Epidermal melanocyte (primary cell): ENCODE measurements around the gene DEPDC1B.
"Not testable (repeated sequence)": the region's sequence is repeated elsewhere in the genome, so short reads cannot be mapped to it uniquely, and the experiment has no call there.

Experiments used
- DNase-seq: peaks from one replicate; pipeline ENCODE4 v3.0.0; 2011; ENCODE audit warnings: low spot score; ENCODE audit not compliant: insufficient read length

The DEPDC1B gene

GRCh38 chr5:60699609-60700415 lies at the start of gene DEPDC1B:
Gene DEPDC1B (minus strand): TSS chr5:60700166. CDS start chr5:60700093, 73 bp downstream.
- DNase-seq: peak; percentile 60

- no peak for DNase-seq
Measured at GRCh38 chr5:60744682-60745081, 44.7 kb upstream of the DEPDC1B start.

DNA sequence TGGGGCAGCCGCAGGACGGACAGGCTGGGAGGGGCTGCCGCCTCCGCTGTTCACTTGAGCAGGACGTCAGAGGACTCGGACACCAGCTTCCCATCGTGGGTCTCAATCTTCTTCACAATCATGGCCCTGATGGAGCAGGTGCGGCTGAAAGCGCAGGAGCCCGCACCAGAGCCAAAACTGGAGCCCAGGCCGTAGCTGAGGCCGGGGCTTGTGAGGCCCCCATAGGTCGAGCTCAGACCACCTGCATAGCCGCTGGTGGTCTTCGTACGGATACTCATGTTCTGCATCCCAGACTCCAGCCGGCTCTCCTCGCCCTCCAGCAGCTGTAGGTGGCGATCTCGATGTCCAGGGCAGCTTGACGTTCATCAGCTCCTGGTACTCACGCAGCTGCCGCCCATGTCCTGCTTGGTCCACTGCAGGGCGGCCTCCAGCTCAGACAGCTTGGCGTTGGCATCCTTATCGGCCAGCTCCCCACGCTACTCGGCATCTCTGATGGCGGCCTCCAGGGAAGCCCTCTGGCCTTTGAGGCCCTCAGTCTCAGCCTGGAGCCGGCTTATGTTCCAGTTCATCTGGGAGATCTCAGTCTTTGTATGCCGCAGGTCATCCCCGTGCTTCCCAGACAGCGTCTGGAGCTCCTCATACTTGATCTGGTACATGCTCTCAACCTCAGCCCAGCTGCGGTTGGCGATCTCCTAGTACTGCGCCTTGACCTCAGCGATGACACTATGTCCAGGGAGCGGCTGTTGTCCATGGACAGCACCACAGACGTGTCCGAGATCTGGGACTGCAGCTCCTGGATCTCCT lies 43.7 kb upstream of the DEPDC1B start:
- no peak for DNase-seq

DNA sequence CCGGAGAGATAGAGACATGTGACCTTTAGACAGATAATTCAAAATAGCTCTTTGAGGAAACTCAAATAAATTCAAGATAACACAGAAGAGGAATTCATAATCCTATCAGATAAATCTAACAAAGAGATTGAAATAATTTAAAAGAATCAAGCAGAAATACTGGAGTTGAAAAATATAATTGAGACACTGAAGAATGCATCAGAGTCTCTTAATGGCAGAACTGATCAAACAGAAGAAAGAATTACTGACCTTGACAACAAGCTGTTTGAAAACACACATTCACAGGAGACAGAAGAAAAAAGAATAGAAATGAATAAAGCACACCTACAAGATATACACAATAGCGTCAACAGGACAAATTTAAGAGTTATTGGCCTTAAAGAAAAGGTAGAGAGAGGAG lies 40.4 kb upstream of the DEPDC1B start:
- no peak for DNase-seq

- DNase-seq: no peak
Measured at GRCh38 chr5:60738933-60739332, 39.0 kb upstream of the DEPDC1B start.

GRCh38 chr5:60738461-60738860 lies 38.5 kb upstream of the DEPDC1B start:
- no peak for DNase-seq

GRCh38 chr5:60730858-60731257 lies 30.9 kb upstream of the DEPDC1B start:
- not testable (repeated sequence) for DNase-seq

GRCh38 chr5:60727033-60727679 lies 27.2 kb upstream of the DEPDC1B start:
- no peak for DNase-seq

- no peak for DNase-seq
Measured at GRCh38 chr5:60724126-60724525, 24.2 kb upstream of the DEPDC1B start.

DNA sequence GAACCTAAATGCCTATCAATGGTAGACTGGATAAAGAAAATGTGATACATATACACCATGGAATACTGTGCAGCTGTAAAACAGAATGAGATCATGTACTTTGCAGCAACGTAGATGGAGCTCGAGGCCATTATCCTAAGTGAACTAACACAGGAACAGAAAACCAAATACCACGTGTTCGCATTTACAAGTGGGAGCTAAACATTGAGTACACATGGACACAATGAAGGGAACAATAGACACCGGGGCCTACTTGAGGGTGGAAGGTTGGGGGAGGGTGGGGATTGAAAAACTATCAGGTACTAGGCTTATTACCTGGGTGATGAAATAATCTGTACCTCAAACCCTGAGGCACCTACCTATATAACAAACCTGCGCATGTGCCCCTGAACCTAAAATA lies 22.4 kb upstream of the DEPDC1B start:
- no peak for DNase-seq

- no peak for DNase-seq
Measured at GRCh38 chr5:60719329-60719728, 19.4 kb upstream of the DEPDC1B start.

DNA sequence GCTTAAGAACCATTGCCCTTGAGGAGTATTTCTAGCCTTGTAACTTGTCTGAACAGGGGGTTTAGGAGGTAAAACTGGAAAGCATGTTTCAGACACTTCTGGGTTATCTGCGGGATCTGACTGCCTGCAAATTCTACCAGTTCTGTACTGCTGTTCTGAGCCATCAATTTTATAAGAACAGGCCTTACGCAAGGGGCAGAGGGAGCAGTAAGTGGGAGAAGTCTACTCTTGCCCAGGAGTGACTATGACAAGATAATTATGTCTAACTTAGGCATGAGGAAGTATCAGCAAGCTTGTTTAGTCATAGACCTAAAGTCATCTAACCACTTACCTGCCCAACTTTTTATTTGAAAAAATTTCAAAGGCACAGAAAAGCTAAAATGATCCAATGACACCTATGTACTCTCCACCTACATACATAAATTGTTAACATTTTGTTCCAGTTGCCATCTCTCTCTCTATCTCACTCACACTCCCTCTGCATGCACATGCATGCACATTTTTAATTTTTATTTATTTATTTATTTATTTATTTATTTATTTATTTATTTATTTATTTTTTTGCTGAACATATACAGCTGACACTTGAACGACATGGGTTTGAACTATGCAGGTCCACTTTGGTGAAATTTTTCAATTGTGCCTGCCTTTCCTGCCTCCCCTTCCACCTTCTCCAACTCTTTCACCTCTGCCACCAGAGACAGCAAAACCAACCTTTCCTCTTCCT lies 18.4 kb upstream of the DEPDC1B start:
- no peak for DNase-seq

- DNase-seq: not testable (repeated sequence)
Measured at GRCh38 chr5:60715201-60715928, 15.4 kb upstream of the DEPDC1B start.

- DNase-seq: no peak
Measured at GRCh38 chr5:60712950-60713349, 13.0 kb upstream of the DEPDC1B start.

DNA sequence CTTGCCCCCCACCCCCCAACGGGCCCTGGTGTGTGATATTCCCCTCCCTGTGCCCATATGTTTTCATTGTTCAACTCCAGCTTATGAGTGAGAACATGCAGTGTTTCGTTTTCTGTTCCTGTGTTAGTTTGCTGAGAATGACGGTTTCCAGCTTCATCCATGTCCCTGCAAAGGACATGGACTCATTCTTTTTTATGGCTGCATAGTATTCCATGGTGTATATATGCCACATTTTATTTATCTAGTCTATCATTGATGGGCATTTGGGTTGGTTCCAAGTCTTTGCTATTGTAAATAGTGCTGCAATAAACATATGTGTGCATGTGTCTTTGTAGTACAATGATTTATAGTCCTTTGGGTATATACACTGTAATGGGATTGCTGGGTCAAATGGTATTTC lies 11.9 kb upstream of the DEPDC1B start:
- DNase-seq: not testable (repeated sequence)

- no peak for DNase-seq
Measured at GRCh38 chr5:60710362-60710761, 10.4 kb upstream of the DEPDC1B start.

- no peak for DNase-seq
Measured at GRCh38 chr5:60705144-60705543, 5.2 kb upstream of the DEPDC1B start.

DNA sequence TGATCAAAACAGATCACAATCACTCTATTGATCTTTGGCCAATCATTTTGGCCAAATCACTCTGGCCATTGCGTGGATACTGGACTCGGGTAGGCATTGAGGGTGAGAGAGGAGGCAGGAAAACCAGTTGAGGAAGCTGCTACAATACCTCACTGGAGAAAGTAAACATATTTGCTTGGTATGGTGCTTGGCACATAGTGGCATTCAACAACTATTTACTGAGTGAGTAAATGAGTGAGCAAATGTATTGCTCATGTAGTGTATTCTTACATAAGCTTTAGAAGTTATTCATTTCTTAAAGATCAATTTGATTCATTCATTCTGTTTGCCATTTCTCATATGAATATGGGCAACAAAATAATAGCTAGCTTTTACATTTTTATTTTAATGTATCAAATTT lies 4.0 kb upstream of the DEPDC1B start:
- DNase-seq: no peak

DNA sequence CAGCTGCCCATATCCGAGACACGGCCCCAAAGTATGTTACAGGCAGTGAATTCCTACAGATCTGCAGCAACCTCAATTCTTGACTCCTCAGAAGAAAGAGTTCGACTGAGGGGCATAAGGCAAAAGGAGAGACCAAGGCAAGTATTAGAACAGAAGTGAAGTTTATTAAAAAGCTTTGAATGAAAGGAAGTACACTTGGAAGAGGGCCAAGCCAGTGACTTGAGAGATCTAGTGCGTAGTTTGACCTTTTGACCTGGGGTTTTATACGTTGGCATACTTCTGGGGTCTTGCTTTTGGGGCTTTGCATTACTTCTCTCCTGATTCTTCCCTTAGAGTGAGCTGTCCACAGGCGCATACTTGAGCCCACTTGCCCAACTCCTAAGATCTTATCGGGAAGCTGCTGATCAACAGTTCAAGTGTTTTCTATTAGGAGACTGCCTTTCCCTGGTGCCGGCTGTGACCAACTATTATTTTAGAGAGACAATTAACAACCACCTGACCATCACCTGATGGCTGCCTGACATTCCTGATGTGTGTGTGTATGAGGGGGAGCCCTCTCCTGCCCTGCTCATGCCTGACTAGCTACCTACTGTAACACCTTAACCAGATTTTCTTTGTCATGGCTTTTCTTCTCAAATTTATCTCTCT lies 1.5 kb upstream of the DEPDC1B start:
- no peak for DNase-seq

DNA sequence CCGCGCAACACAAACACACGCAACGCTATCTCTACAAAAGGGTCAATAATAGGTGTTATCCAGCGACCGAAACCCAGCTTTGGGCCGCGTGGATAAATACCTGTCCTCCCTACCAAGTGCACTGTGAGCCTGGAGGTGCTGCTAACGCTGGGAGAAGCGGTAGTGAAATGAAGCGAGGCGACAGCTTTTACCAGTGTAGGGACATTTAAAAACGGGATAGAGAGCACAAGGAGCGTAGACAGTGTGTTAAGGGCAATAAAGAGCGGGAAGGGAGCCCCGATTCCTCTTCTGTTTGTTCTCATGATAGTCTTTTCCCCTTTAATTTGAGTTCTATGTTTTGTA lies 421 bp upstream of the DEPDC1B start:
- no peak for DNase-seq

DNA sequence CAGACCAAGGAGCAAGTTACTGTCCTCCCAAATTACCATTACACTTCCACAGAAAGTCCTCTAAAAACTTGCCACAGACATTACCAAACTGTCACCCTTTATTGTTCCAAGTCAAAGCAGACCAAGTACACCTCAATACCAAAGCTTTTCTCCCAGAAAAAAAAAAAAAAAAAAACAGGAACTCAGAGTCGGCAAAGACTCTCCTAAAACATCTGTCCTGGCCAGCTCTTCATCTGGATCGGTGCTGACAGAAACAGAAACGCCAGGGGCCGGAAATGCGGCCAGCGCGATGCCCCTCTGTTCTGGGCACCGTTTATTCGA lies 718 bp downstream of the DEPDC1B start:
- DNase-seq: no peak
